Stimulated activated CD4-positive, alpha-beta T cell treated with anti-CD3 and anti-CD28 coated beads, Interleukin-2, amount 100 ng/mL, for 24 hours (primary cell): ENCODE measurements around the gene B3GNT7.
A peak's percentile ranks its signal among the peaks of the same experiment; 100 is the strongest.
"Not testable (repeated sequence)": the region's sequence is repeated elsewhere in the genome, so short reads cannot be mapped to it uniquely, and the experiment has no call there.

Experiments used
- DNase-seq, 2 donors: peaks; one replicate each; pipeline ENCODE4 v3.0.0-alpha.2; 2020

B3GNT7 gene

GRCh38 chr2:231386446-231386845 is 9.1 kb upstream of the B3GNT7 start:
- DNase-seq = no peak

GRCh38 chr2:231387904-231388724 is 7.4 kb upstream of the B3GNT7 start:
- DNase-seq = no peak

- no peak for DNase-seq
Measured at GRCh38 chr2:231388725-231389346, 6.7 kb upstream of the B3GNT7 start.

- DNase-seq = no peak
Measured at GRCh38 chr2:231390667-231391066, 4.8 kb upstream of the B3GNT7 start.

GRCh38 chr2:231391981-231392380 is 3.5 kb upstream of the B3GNT7 start:
- DNase-seq = no peak

- no peak for DNase-seq
Measured at GRCh38 chr2:231392431-231393148, 2.9 kb upstream of the B3GNT7 start.

GRCh38 chr2:231393149-231394131 is 2.1 kb upstream of the B3GNT7 start:
- DNase-seq = no peak

GRCh38 chr2:231394211-231395141 is 1.0 kb upstream of the B3GNT7 start:
- DNase-seq = no peak

GRCh38 chr2:231396058-231396821 is 730 bp downstream of the B3GNT7 start:
- no peak for DNase-seq

- DNase-seq = peak; percentile 24 to 31
Measured at GRCh38 chr2:231397011-231397927, 1.8 kb downstream of the B3GNT7 start.

- no peak for DNase-seq
Measured at GRCh38 chr2:231397928-231398294, 2.4 kb downstream of the B3GNT7 start.

- DNase-seq = no peak
Measured at GRCh38 chr2:231398585-231398984, 3.1 kb downstream of the B3GNT7 start.

- DNase-seq = no peak
Measured at GRCh38 chr2:231399046-231399852, 3.7 kb downstream of the B3GNT7 start.

- DNase-seq = no peak
Measured at GRCh38 chr2:231399853-231400680, 4.6 kb downstream of the B3GNT7 start.

GRCh38 chr2:231400681-231401080 is 5.2 kb downstream of the B3GNT7 start:
- DNase-seq = not testable (repeated sequence)

GRCh38 chr2:231401101-231401500 is 5.6 kb downstream of the B3GNT7 start:
- not testable (repeated sequence) for DNase-seq

- not testable (repeated sequence) for DNase-seq
Measured at GRCh38 chr2:231403421-231404182, 8.1 kb downstream of the B3GNT7 start.
